GM18867 (cell line): ENCODE data around the gene CDC27.
"Not testable (repeated sequence)": the region's sequence is repeated elsewhere in the genome, so short reads cannot be mapped to it uniquely, and the experiment has no call there.

Experiments
- ATAC-seq: cut with Tn5 transposase; IDR thresholded peaks from one replicate; pipeline ENCODE4 v1.9.1; 2021; ENCODE audit warnings: mild to moderate bottlenecking, moderate library complexity; ENCODE audit not compliant: unreplicated experiment

Gene CDC27

GRCh38 chr17:47220531-47220999, 31.5 kb upstream of the CDC27 start:
- no peak for ATAC-seq

- no peak for ATAC-seq
Observed at GRCh38 chr17:47219621-47220475, 30.8 kb upstream of the CDC27 start.

GRCh38 chr17:47218896-47219430, 29.9 kb upstream of the CDC27 start:
- no peak for ATAC-seq

- ATAC-seq: not testable (repeated sequence)
Observed at GRCh38 chr17:47217279-47217678, 28.2 kb upstream of the CDC27 start.

- ATAC-seq: not testable (repeated sequence)
Observed at GRCh38 chr17:47216821-47217220, 27.7 kb upstream of the CDC27 start.

- no peak for ATAC-seq
Observed at GRCh38 chr17:47214931-47215330, 25.8 kb upstream of the CDC27 start.

- no peak for ATAC-seq
Observed at GRCh38 chr17:47213540-47213939, 24.4 kb upstream of the CDC27 start.

GRCh38 chr17:47212458-47212857, 23.4 kb upstream of the CDC27 start:
- no peak for ATAC-seq

- ATAC-seq: no peak
Observed at GRCh38 chr17:47210779-47211178, 21.7 kb upstream of the CDC27 start.

- ATAC-seq: no peak
Observed at GRCh38 chr17:47210105-47210504, 21.0 kb upstream of the CDC27 start.

GRCh38 chr17:47209499-47209898, 20.4 kb upstream of the CDC27 start:
- no peak for ATAC-seq

GRCh38 chr17:47208744-47209488, 19.8 kb upstream of the CDC27 start, which contains the start of gene MYL4:
MYL4 (plus strand) TSS chr17:47209348; CDS start chr17:47209423, 75 bp downstream.
- no peak for ATAC-seq

GRCh38 chr17:47207143-47208067, 18.3 kb upstream of the CDC27 start:
- ATAC-seq: no peak

GRCh38 chr17:47205419-47205963, 16.4 kb upstream of the CDC27 start:
- ATAC-seq: peak; percentile 60

- ATAC-seq: peak; percentile 61
Observed at GRCh38 chr17:47204722-47205418, 15.8 kb upstream of the CDC27 start.

- ATAC-seq: no peak
Observed at GRCh38 chr17:47203984-47204721, 15.1 kb upstream of the CDC27 start.

GRCh38 chr17:47201166-47201565, 12.1 kb upstream of the CDC27 start:
- no peak for ATAC-seq

GRCh38 chr17:47200325-47200664, 11.2 kb upstream of the CDC27 start:
- ATAC-seq: peak; percentile 8
